Body of pancreas (tissue), 4 donors: ENCODE data around the gene PFKM.

Source experiments
- CTCF ChIP-seq, 7 experiments: fragments of 450-650 bp in 4 of 7; fragments of 200-600 bp in 3 of 7; sonication (generic) in 3 of 7; IDR thresholded peaks; one replicate each; pipeline ENCODE4 v1.5.1; 2016 to 2019; ENCODE audit warnings: antibody characterized with exemption in 7 of 7
- POLR2A ChIP-seq, 3 donors: fragments of 450-650 bp; IDR thresholded peaks; one replicate each; pipeline ENCODE4 v1.6.1; 2016; ENCODE audit warnings: antibody characterized with exemption in 3 of 3, mild to moderate bottlenecking in 2 of 3

- TF ChIP-seq CTCF (IDR thresholded peaks at IDR 0.05) (no peak), POLR2A (IDR thresholded peaks at IDR 0.05) (no peak)
Measured at GRCh38 chr12:48183876-48184548, 64.8 kb downstream of the PFKM start.
